Measurements from ENCODE around the gene PIK3R6. TPM values are rescaled to one million over a fixed set of nuclear protein-coding genes. Genes with fewer than 3 reads are reported as not detected.

The PIK3R6 gene
- total RNA-seq, 1 experiment from 2014 or later: not detected

GRCh38 chr17:8888704-8889302, 21.3 kb upstream of the PIK3R6 start:
- Histone ChIP-seq H2AFZ (ENCODE audit: low read length) (no peak overlapping the region), H3K79me2 (ENCODE audit: insufficient read depth, low read length) (no peaks in the 10 kb centered on the region), H2BK120ac (ENCODE audit: low read depth, low read length, poor library complexity, severe bottlenecking) (no peak overlapping the region), H2BK20ac (ENCODE audit: low read depth, low read length, poor library complexity, severe bottlenecking) (no peak overlapping the region), H4K91ac (ENCODE audit: insufficient read length, low read depth, low read length) (no peak overlapping the region), H3K9me3 (ENCODE audit: control insufficient read depth, low read depth, low read length) (no peaks in the 10 kb centered on the region), H4K8ac (replicated peaks; ENCODE audit: insufficient read length, low read depth, low read length) (no peak overlapping the region), H3K4me2 (ENCODE audit: insufficient read depth, insufficient read length, low read length) (no peak overlapping the region), H3K18ac (ENCODE audit: insufficient read length, low read depth, low read length) (no peak overlapping the region), H4K20me1 (ENCODE audit: control insufficient read depth, insufficient read depth, insufficient read length) (no peaks in the 10 kb centered on the region), H3K23me2 (ENCODE audit: insufficient read length, low read depth, low read length, poor library complexity, severe bottlenecking) (no peaks in the 10 kb centered on the region), H2BK15ac (ENCODE audit: low read depth, low read length) (no peak overlapping the region), H3K23ac (ENCODE audit: insufficient read length, low read depth, low read length) (no peak overlapping the region), H3T11ph (ENCODE audit: low read length) (no peak overlapping the region), H3K14ac (ENCODE audit: insufficient read depth, low read length) (no peak overlapping the region), H2BK5ac (ENCODE audit: insufficient read length, low read length) (no peak overlapping the region), H2BK12ac (ENCODE audit: insufficient read length, low read depth, low read length) (no peak overlapping the region), H3K9ac (ENCODE audit: extremely low read depth, insufficient read length, low read length) (no peak overlapping the region), H3K56ac (ENCODE audit: insufficient read length, low read depth, low read length) (no peak overlapping the region), H4K5ac (ENCODE audit: insufficient read length, low read depth, low read length) (no peak overlapping the region), H2AK5ac (ENCODE audit: insufficient read length, low read length) (no peak overlapping the region), H3K4me1 (ENCODE audit: insufficient read depth, low read length) (no peaks in the 10 kb centered on the region), H3K27me3 (ENCODE audit: insufficient read depth, low read length) (no peaks in the 10 kb centered on the region), H3K27ac (ENCODE audit: insufficient read length, low read depth, low read length) (no peak overlapping the region), H3K79me1 (ENCODE audit: insufficient read depth, low read depth, low read length, poor library complexity, severe bottlenecking) (no peaks in the 10 kb centered on the region), H3K4ac (ENCODE audit: low read depth, low read length) (no peak overlapping the region)
- WGBS (ENCODE audit: extremely low coverage, insufficient read length, low lambda C conversion rate): no CpG with 5 or more reads among the region's 8 CpGs
- TF ChIP-seq, protein P1, sequence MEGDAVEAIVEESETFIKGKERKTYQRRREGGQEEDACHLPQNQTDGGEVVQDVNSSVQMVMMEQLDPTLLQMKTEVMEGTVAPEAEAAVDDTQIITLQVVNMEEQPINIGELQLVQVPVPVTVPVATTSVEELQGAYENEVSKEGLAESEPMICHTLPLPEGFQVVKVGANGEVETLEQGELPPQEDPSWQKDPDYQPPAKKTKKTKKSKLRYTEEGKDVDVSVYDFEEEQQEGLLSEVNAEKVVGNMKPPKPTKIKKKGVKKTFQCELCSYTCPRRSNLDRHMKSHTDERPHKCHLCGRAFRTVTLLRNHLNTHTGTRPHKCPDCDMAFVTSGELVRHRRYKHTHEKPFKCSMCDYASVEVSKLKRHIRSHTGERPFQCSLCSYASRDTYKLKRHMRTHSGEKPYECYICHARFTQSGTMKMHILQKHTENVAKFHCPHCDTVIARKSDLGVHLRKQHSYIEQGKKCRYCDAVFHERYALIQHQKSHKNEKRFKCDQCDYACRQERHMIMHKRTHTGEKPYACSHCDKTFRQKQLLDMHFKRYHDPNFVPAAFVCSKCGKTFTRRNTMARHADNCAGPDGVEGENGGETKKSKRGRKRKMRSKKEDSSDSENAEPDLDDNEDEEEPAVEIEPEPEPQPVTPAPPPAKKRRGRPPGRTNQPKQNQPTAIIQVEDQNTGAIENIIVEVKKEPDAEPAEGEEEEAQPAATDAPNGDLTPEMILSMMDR (conservative IDR thresholded peaks at IDR 0.05): no peak
- Mint-ChIP-seq H3K4me1 (peaks cover 5 to 21% of the 10 kb centered on the region in 2 experiments), H3K9me3 (no peaks in the 10 kb centered on the region; a peak in 1 of 5 replicates), H3K27ac (no peak overlapping the region; a peak in 1 of 7 replicates), H3K27me3 (ENCODE audit: low read depth) (peaks cover 4% of the 10 kb centered on the region), H3K4me3 (no peak overlapping the region), H3K36me3 (ENCODE audit: insufficient read depth in 1 of 3, low read depth in 3 of 3) (no peaks in the 10 kb centered on the region)
- DNase-seq: no peak
